GM12872 (cell line): ENCODE measurements around the gene RYR2.
A peak's percentile ranks its signal among the peaks of the same experiment; 100 is the strongest.

Experiments used
- CTCF ChIP-seq: IDR thresholded peaks from 3 replicates; pipeline ENCODE4 v1.5.1; 2011; ENCODE audit warnings: low read depth, mild to moderate bottlenecking, low read length, moderate library complexity; ENCODE audit not compliant: insufficient read depth

RYR2 gene

GRCh38 chr1:237108297-237109040 lies 66.5 kb downstream of the RYR2 start:
- TF ChIP-seq CTCF, result no peak

- TF ChIP-seq CTCF, result no peak
These were observed 69.8 kb downstream of the RYR2 start for GRCh38 chr1:237111807-237112206.

DNA sequence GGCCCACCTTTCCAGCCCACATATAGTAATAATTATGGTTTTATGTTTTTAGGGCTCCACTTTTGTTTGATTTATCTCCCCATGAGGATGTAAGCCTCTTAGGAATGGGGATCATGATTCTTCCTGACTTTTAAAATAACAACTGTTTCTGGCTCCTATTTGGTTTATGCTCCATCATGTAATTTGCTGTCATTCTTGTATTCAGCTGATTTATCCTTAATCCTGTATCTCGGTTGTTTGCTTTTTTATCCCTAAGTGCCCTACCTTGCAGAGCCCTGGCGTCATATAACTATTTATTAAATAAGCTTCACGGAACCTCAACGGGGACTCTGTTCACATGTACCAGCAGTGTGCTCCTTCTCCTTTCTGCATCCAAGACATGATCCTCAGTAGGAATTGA lies 70.7 kb downstream of the RYR2 start:
- no peak for TF ChIP-seq CTCF

- no peak for TF ChIP-seq CTCF
These were observed 73.1 kb downstream of the RYR2 start for GRCh38 chr1:237115035-237115434.

GRCh38 chr1:237119091-237119490 lies 77.1 kb downstream of the RYR2 start:
- no peak for TF ChIP-seq CTCF

DNA sequence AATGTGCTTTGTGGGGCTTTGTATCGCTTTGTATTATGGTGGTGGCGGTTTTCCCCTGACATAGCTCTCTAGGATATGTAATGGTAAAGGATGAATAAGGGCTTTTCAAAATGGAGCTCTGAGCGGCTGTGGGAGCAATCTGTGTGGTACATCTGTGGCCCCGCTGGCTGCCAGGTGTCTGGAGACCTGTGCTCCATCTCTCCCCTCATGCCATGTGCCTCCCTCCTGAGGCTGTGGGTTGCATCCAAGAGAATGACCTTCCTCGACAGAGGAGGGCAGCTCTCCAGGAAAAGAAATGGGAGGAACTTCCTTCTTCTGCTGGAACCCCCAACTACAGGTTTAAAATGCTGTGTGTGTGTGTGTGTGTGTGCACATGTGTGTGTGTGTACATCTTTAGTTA lies 78.7 kb downstream of the RYR2 start:
- no peak for TF ChIP-seq CTCF

- TF ChIP-seq CTCF, result peak; percentile 61
These were observed 83.0 kb downstream of the RYR2 start for GRCh38 chr1:237124856-237125462.
